Endothelial cell of umbilical vein (primary cell): ENCODE results near the gene VAV3.

Experiments used
- CTCF ChIP-seq, 2 donors: IDR thresholded peaks; 1 replicate in 1 of 2; 2 replicates in 1 of 2; pipeline ENCODE4 v1.5.1; 2011; ENCODE audit warnings: low read length in 2 of 2, mild to moderate bottlenecking in 2 of 2, moderate library complexity in 2 of 2, control low read depth in 1 of 2, inconsistent platforms in 1 of 2, low read depth in 1 of 2; ENCODE audit not compliant: insufficient read depth in 1 of 2; ENCODE audit errors: extremely low read depth in 1 of 2
- EZH2 ChIP-seq: IDR thresholded peaks from 2 replicates; pipeline ENCODE4 v1.6.1; 2012; ENCODE audit warnings: borderline replicate concordance, low read depth, mild to moderate bottlenecking, moderate library complexity, low read length, inconsistent platforms; ENCODE audit not compliant: severe bottlenecking
- FOS ChIP-seq: IDR thresholded peaks from 2 replicates; pipeline ENCODE4 v1.6.1; 2011; ENCODE audit warnings: mild to moderate bottlenecking, low read length, moderate library complexity, borderline replicate concordance; ENCODE audit not compliant: insufficient read depth
- JUN ChIP-seq: IDR thresholded peaks from 2 replicates; pipeline ENCODE4 v1.6.1; 2011; ENCODE audit warnings: borderline replicate concordance, low read depth; ENCODE audit not compliant: insufficient read length, insufficient read depth
- MAX ChIP-seq: IDR thresholded peaks from 2 replicates; pipeline ENCODE4 v1.6.1; 2011; ENCODE audit not compliant: insufficient read depth, insufficient read length
- MYC ChIP-seq: IDR thresholded peaks from one replicate; pipeline ENCODE4 v1.6.1; 2011; ENCODE audit warnings: mild to moderate bottlenecking, low read depth, low read length
- POLR2A ChIP-seq: IDR thresholded peaks from 2 replicates; pipeline ENCODE4 v1.6.1; 2012; ENCODE audit warnings: low read depth, mild to moderate bottlenecking, control low read depth, low read length
- POLR2AphosphoS5 ChIP-seq: IDR thresholded peaks from 2 replicates; pipeline ENCODE4 v1.6.1; 2012; ENCODE audit warnings: low read depth, mild to moderate bottlenecking, control low read depth, low read length, moderate library complexity; ENCODE audit not compliant: insufficient read depth

GRCh38 chr1:107547363-107548155 is 417.4 kb downstream of the VAV3 start:
- TF ChIP-seq EZH2 (no peak), CTCF (IDR thresholded peaks at IDR 0.05; ENCODE audit: extremely low read depth in 1 of 2, insufficient read depth in 1 of 2, low read depth in 1 of 2, low read length in 2 of 2) (no peak), POLR2A (no peak), POLR2AphosphoS5 (no peak), JUN (no peak), MAX (no peak), MYC (no peak), FOS (no peak)
